Ishikawa (cell line): ENCODE measurements around the gene KIRREL3.

Experiments used
- CEBPB ChIP-seq: IDR thresholded peaks from 2 replicates; pipeline ENCODE4 v1.6.1; 2012
- FOXM1 ChIP-seq: IDR thresholded peaks from 2 replicates; pipeline ENCODE4 v1.6.1; 2012; ENCODE audit warnings: low read depth, borderline replicate concordance
- YY1 ChIP-seq: IDR thresholded peaks from 2 replicates; pipeline ENCODE4 v1.6.1; 2012; ENCODE audit warnings: low read depth

GRCh38 chr11:126838779-126839178 lies 161.8 kb downstream of the KIRREL3 start:
- TF ChIP-seq YY1: no peak
- TF ChIP-seq FOXM1: no peak
- no peak for TF ChIP-seq CEBPB
